ENCODE data around the gene PEAK3. TPM values are rescaled to one million over a fixed set of nuclear protein-coding genes. Genes with fewer than 3 reads are reported as not detected.

PEAK3 gene
- total RNA-seq, 1 experiment from 2014 or later: not detected

Small RNAs within 50 kb of the gene (microRNA-seq; reads per million reads assigned to microRNA genes)
- gene MIR1227 (3.2 reads per million, percentile 23 among the genes with 10 or more reads in this experiment), gene MIR4321 (not detected)

Other genes with a start within 250 kb of the PEAK3 start
- gene MKNK2, start 230.9 kb downstream of the PEAK3 start, total RNA-seq (2022): 146 and 224 TPM in 2 replicates
- gene MOB3A, start 185.8 kb downstream of the PEAK3 start, total RNA-seq (2022): 40.9 and 47.2 TPM in 2 replicates
- 3.1 and 5.3 TPM in 2 replicates for gene IZUMO4, start 185.3 kb downstream of the PEAK3 start, total RNA-seq (2022)
- gene AP3D1, start 130.6 kb downstream of the PEAK3 start, total RNA-seq (2022): 172 and 181 TPM in 2 replicates
- 27.0 and 28.4 TPM in 2 replicates for gene DOT1L, start 118.2 kb downstream of the PEAK3 start, total RNA-seq (2022)
- 44.3 and 54.1 TPM in 2 replicates for gene PLEKHJ1, start 45.8 kb downstream of the PEAK3 start, total RNA-seq (2022)
- 101 and 119 TPM in 2 replicates for gene SF3A2, start 45.4 kb downstream of the PEAK3 start, total RNA-seq (2022)
- 11.9 and 21.2 TPM in 2 replicates for gene AMH, start 32.9 kb downstream of the PEAK3 start, total RNA-seq (2022)
- gene JSRP1, start 25.8 kb downstream of the PEAK3 start, total RNA-seq (2022): 0.37 and 0.49 TPM in 2 replicates
- not detected in 2 replicates for gene LINGO3, start 26.0 kb upstream of the PEAK3 start, total RNA-seq (2022)
- gene LSM7, start 46.4 kb upstream of the PEAK3 start, total RNA-seq (2022): 135 and 152 TPM in 2 replicates
- 70.1 and 70.9 TPM in 2 replicates for gene SPPL2B, start 46.5 kb upstream of the PEAK3 start, total RNA-seq (2022)
- gene TMPRSS9, start 78.1 kb upstream of the PEAK3 start, total RNA-seq (2022): not detected in 2 replicates
- 123 and 188 TPM in 2 replicates for gene TIMM13, start 145.4 kb upstream of the PEAK3 start, total RNA-seq (2022)
- 85.2 and 85.6 TPM in 2 replicates for gene LMNB2, start 174.8 kb upstream of the PEAK3 start, total RNA-seq (2022)
- 28.0 and 53.8 TPM in 2 replicates for gene GADD45B, start 194.0 kb upstream of the PEAK3 start, total RNA-seq (2022)